ENCODE data around the gene HOXD12. TPM values are rescaled to one million over a fixed set of nuclear protein-coding genes. Genes with fewer than 3 reads are reported as not detected.

HOXD12 gene
- total RNA-seq, 2 experiments from 2014 or later: 0.25 TPM; not detected in 1

- no peaks in the 10 kb centered on the region for H3K79me2 ChIP-seq (ENCODE audit: insufficient read depth, low read depth, low read length)
- intact Hi-C loops (cut with micrococcal nuclease; ENCODE audit: unreplicated experiment): no loop called here
- BruUV-seq (replicated peaks): no TSS peak
- H3K9me3 ChIP-seq (ENCODE audit: low read length): no peaks in the 10 kb centered on the region
- H3K4me3 ChIP-seq (ENCODE audit: low read depth, low read length, poor library complexity, severe bottlenecking): no peak overlapping the region
- H3K27ac ChIP-seq (ENCODE audit: low read depth, low read length, poor library complexity, severe bottlenecking): no peak overlapping the region
- CTCF ChIA-PET (ENCODE audit: unreplicated experiment): interaction anchor here (0.5 kb wide), 1 partner anchor 12 kb away, joined by 3 read pairs; no protein-coding TSS in a partner anchor
- no peak overlapping the region for H3K4me2 ChIP-seq (ENCODE audit: low read length)
- no peak overlapping the region for H2AFZ ChIP-seq (ENCODE audit: low read length)
- H3K9me2 ChIP-seq (ENCODE audit: insufficient read depth, low read length): no peaks in the 10 kb centered on the region
- POLR2A ChIA-PET: no interaction called here
- H4K20me1 ChIP-seq (ENCODE audit: insufficient read depth, low read length): no peaks in the 10 kb centered on the region
- no peaks in the 10 kb centered on the region for H3K4me1 ChIP-seq (ENCODE audit: insufficient read depth, low read length, poor library complexity, severe bottlenecking)
- TF ChIP-seq CTCF (conservative IDR thresholded peaks at IDR 0.05; ENCODE audit: low read length): no peak
- TF ChIP-seq EZH2phosphoT487 (IDR thresholded peaks at IDR 0.05; ENCODE audit: borderline replicate concordance, low read depth, low read length): no peak
- no peaks in the 10 kb centered on the region for H3K36me3 ChIP-seq (ENCODE audit: insufficient read depth, low read length)
- no peak for DNase-seq (ENCODE audit: low spot score)
These were observed 9.8 kb downstream of the HOXD12 start for GRCh38 chr2:176109192-176109901.

DNA sequence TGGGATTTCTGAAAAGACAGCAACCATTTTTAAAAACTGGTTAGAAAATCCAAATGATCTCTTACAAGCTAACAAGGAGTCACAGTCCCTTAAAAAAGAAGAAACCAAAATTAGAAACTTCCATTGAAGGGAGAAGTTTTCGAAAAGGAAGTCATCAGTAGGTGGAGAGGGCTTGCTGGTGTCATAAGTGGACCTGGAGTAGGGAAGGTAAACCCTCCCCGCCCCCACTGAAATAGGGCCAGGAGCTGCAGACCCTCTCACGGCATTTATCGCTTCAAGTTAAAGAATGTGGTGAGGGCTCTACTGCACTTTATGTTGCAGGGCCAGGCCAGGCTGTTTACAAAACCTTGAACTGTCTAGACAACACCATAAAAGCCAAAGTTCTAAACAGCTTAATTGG is 10.4 kb downstream of the HOXD12 start:
- no peak for DNase-seq (ENCODE audit: low spot score)
- no peaks in the 10 kb centered on the region for H3K36me3 ChIP-seq (ENCODE audit: insufficient read depth, low read length)
- no peaks in the 10 kb centered on the region for H3K4me1 ChIP-seq (ENCODE audit: insufficient read depth, low read length, poor library complexity, severe bottlenecking)
- no peaks in the 10 kb centered on the region for H4K20me1 ChIP-seq (ENCODE audit: insufficient read depth, low read length)
- H3K9me3 ChIP-seq (ENCODE audit: low read length): no peaks in the 10 kb centered on the region
- H3K4me3 ChIP-seq (ENCODE audit: low read depth, low read length, poor library complexity, severe bottlenecking): no peak overlapping the region
- no peaks in the 10 kb centered on the region for H3K9me2 ChIP-seq (ENCODE audit: insufficient read depth, low read length)
- no peak overlapping the region for H3K27ac ChIP-seq (ENCODE audit: low read depth, low read length, poor library complexity, severe bottlenecking)
- intact Hi-C loops (cut with micrococcal nuclease; ENCODE audit: unreplicated experiment): no loop called here
- no TSS peak for BruUV-seq (replicated peaks)
- ChIA-PET POLR2A (interaction anchor here (0.6 kb wide), 2 partner anchors 701 to 803 kb away, joined by 3 read pairs; no protein-coding TSS in a partner anchor), CTCF (ENCODE audit: unreplicated experiment) (no interaction called here)
- no peak overlapping the region for H2AFZ ChIP-seq (ENCODE audit: low read length)
- H3K4me2 ChIP-seq (ENCODE audit: low read length): no peak overlapping the region
- H3K79me2 ChIP-seq (ENCODE audit: insufficient read depth, low read depth, low read length): no peaks in the 10 kb centered on the region
- TF ChIP-seq CTCF (conservative IDR thresholded peaks at IDR 0.05; ENCODE audit: low read length): no peak
- TF ChIP-seq EZH2phosphoT487 (IDR thresholded peaks at IDR 0.05; ENCODE audit: borderline replicate concordance, low read depth, low read length): no peak

All from OCI-LY7 (cell line).